Measurements from ENCODE around the gene DUSP10. TPM values are rescaled to one million over a fixed set of nuclear protein-coding genes. Genes with fewer than 3 reads are reported as not detected.

DUSP10 gene
- total RNA-seq, 1 donor from 2014 or later, result 2.6 TPM

DNA sequence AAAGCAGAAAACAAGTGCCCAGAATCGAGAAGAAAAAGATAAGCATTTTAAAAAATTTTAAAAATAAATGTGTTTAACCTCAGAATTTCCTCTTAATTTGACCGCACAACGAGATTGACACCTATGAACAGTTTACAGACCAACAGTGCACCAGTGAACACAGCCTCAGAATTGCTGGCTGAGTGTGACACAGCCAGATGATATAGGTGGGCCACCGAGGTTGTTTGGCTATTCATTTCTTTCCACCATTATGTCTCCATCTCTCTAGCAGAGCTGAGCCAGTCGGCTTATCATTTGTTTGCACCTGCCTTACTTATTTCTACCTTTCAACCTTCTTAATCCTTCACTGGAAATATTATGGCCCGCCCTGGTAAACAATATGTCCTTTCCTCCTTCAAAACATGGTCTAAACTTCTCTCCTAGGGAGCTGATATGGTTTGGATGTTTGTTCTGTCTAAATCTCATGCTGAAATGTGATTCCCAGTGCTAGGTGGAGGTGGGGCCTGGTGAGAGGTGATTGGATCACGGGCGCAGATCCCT is 86.1 kb downstream of the DUSP10 start:
- Histone ChIP-seq H3K27ac (no peak overlapping the region), H3K9me3 (ENCODE audit: low read depth) (no peaks in the 10 kb centered on the region), H3F3A (ENCODE audit: low read depth) (no peaks in the 10 kb centered on the region), H3K4me1 (no peaks in the 10 kb centered on the region), H3K27me3 (no peaks in the 10 kb centered on the region), H3K4me3 (no peak overlapping the region), H3K4me2 (no peak overlapping the region), H3K9ac (no peak overlapping the region), H3K79me2 (ENCODE audit: low read depth) (no peaks in the 10 kb centered on the region), H3K36me3 (no peaks in the 10 kb centered on the region), H4K20me1 (ENCODE audit: low read depth) (no peaks in the 10 kb centered on the region), H2AFZ (replicated peaks) (no peak overlapping the region)
- peaks cover 2% of the 10 kb centered on the region for H3K9me3 Mint-ChIP-seq
- TF ChIP-seq, protein P1, sequence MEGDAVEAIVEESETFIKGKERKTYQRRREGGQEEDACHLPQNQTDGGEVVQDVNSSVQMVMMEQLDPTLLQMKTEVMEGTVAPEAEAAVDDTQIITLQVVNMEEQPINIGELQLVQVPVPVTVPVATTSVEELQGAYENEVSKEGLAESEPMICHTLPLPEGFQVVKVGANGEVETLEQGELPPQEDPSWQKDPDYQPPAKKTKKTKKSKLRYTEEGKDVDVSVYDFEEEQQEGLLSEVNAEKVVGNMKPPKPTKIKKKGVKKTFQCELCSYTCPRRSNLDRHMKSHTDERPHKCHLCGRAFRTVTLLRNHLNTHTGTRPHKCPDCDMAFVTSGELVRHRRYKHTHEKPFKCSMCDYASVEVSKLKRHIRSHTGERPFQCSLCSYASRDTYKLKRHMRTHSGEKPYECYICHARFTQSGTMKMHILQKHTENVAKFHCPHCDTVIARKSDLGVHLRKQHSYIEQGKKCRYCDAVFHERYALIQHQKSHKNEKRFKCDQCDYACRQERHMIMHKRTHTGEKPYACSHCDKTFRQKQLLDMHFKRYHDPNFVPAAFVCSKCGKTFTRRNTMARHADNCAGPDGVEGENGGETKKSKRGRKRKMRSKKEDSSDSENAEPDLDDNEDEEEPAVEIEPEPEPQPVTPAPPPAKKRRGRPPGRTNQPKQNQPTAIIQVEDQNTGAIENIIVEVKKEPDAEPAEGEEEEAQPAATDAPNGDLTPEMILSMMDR (IDR thresholded peaks at IDR 0.05), result no peak
- TF ChIP-seq EZH2phosphoT487 (IDR thresholded peaks at IDR 0.05), result no peak
- TF ChIP-seq EZH2 (IDR thresholded peaks at IDR 0.05), result no peak
- H3K36me3 Mint-ChIP-seq, result no peaks in the 10 kb centered on the region
- H3K4me1 Mint-ChIP-seq, result no peaks in the 10 kb centered on the region
- no peak for DNase-seq (ENCODE audit: low spot score)
- no peak overlapping the region for H3K4me3 Mint-ChIP-seq
- H3K27ac Mint-ChIP-seq, result no peak overlapping the region
- H3K27me3 Mint-ChIP-seq (ENCODE audit: insufficient read depth, low read depth), result peaks cover 2% of the 10 kb centered on the region

Data from neural progenitor cell (in vitro differentiated cells).